CD14-positive monocyte (primary cell): ENCODE results near the gene C6orf132. TPM values are rescaled to one million over a fixed set of nuclear protein-coding genes. Genes with fewer than 3 reads are reported as not detected.

Experiments used
- DNase-seq, 3 donors: peaks; one replicate each; pipeline ENCODE4 v3.0.0-alpha.2; 2011 to 2022
- H2AFZ ChIP-seq: 2 replicates; pipeline ENCODE4 v1.6.0; 2012; ENCODE audit warnings: mild to moderate bottlenecking, low read depth, low read length, inconsistent platforms; ENCODE audit not compliant: insufficient read depth, poor library complexity, severe bottlenecking
- H3K27ac ChIP-seq, 2 donors: 1 replicate in 1 of 2; 2 replicates in 1 of 2; pipeline ENCODE4 v1.5.1; 2012 to 2013; ENCODE audit warnings: low read length in 2 of 2, control low read depth in 1 of 2, inconsistent platforms in 1 of 2, low read depth in 1 of 2, mild to moderate bottlenecking in 1 of 2
- H3K27me3 ChIP-seq, 2 donors: one replicate each; pipeline versions ENCODE4 v1.6.0 to v1.6.1; 2011 to 2013; ENCODE audit warnings: low read length in 2 of 2; ENCODE audit not compliant: control insufficient read depth in 2 of 2, insufficient read depth in 2 of 2
- H3K36me3 ChIP-seq, 2 donors: replicated peaks in 1 of 2; 1 replicate in 1 of 2; 2 replicates in 1 of 2; pipeline versions ENCODE4 v1.5.1 to v1.6.1; 2012 to 2013; ENCODE audit warnings: low read length in 2 of 2, control low read depth in 1 of 2, inconsistent platforms in 1 of 2, mild to moderate bottlenecking in 1 of 2; ENCODE audit not compliant: insufficient read depth in 2 of 2, control insufficient read depth in 1 of 2
- H3K4me1 ChIP-seq, 2 donors: 1 replicate in 1 of 2; 2 replicates in 1 of 2; pipeline versions ENCODE4 v1.5.1 to v1.6.1; 2012 to 2013; ENCODE audit warnings: low read length in 2 of 2, control low read depth in 1 of 2, inconsistent platforms in 1 of 2, mild to moderate bottlenecking in 1 of 2, moderate library complexity in 1 of 2; ENCODE audit not compliant: insufficient read depth in 2 of 2, control insufficient read depth in 1 of 2
- H3K4me2 ChIP-seq: replicated peaks from 2 replicates; pipeline ENCODE3; 2012; ENCODE audit warnings: low read length, moderate library complexity, mild to moderate bottlenecking; ENCODE audit not compliant: poor library complexity, severe bottlenecking; ENCODE audit errors: extremely low read depth
- H3K4me3 ChIP-seq, 3 experiments: fragments of 200-600 bp in 1 of 3; sonication (generic) in 1 of 3; replicated peaks in 1 of 3; 1 replicate in 2 of 3; 2 replicates in 1 of 3; pipeline ENCODE4 v1.5.1; 2011 to 2013; ENCODE audit warnings: low read length in 3 of 3, mild to moderate bottlenecking in 3 of 3, control low read depth in 2 of 3, low read depth in 2 of 3, inconsistent platforms in 1 of 3, moderate library complexity in 1 of 3
- H3K79me2 ChIP-seq: 2 replicates; pipeline ENCODE4 v1.6.0; 2012; ENCODE audit warnings: mild to moderate bottlenecking, control low read depth, inconsistent platforms, low read length, moderate library complexity; ENCODE audit not compliant: insufficient read depth
- H3K9ac ChIP-seq: 2 replicates; pipeline ENCODE4 v1.6.0; 2017; ENCODE audit warnings: low read length, mild to moderate bottlenecking; ENCODE audit not compliant: insufficient read depth, poor library complexity, severe bottlenecking
- H3K9me3 ChIP-seq, 2 donors: replicated peaks in 1 of 2; 1 replicate in 1 of 2; 2 replicates in 1 of 2; pipeline versions ENCODE4 v1.5.1 to v1.6.1; 2012 to 2013; ENCODE audit warnings: low read length in 2 of 2, control low read depth in 1 of 2; ENCODE audit not compliant: control insufficient read depth in 1 of 2, insufficient read depth in 1 of 2
- H4K20me1 ChIP-seq: 2 replicates; pipeline ENCODE4 v1.6.0; 2012; ENCODE audit warnings: mild to moderate bottlenecking, low read length, control low read depth, moderate library complexity; ENCODE audit not compliant: insufficient read depth
- H3K27ac Mint-ChIP-seq, 7 donors: one replicate each; pipeline ENCODE4 v1.8.0; 2020; ENCODE audit warnings: mild to moderate bottlenecking in 7 of 7, mixed read lengths in 7 of 7, moderate library complexity in 6 of 7, inconsistent platforms in 2 of 7
- H3K27me3 Mint-ChIP-seq, 3 donors: one replicate each; pipeline ENCODE4 v1.8.0; 2021 to 2022; ENCODE audit warnings: low read depth in 3 of 3, mild to moderate bottlenecking in 3 of 3, mixed read lengths in 3 of 3, moderate library complexity in 3 of 3, inconsistent platforms in 1 of 3
- H3K36me3 Mint-ChIP-seq, 2 donors: one replicate each; pipeline ENCODE4 v1.8.0; 2020; ENCODE audit warnings: mixed read lengths in 2 of 2, inconsistent platforms in 1 of 2, mild to moderate bottlenecking in 1 of 2
- H3K4me1 Mint-ChIP-seq: one replicate; pipeline ENCODE4 v1.8.0; 2020; ENCODE audit warnings: mild to moderate bottlenecking, mixed read lengths
- H3K4me3 Mint-ChIP-seq, 2 donors: one replicate each; pipeline ENCODE4 v1.8.0; 2020; ENCODE audit warnings: mild to moderate bottlenecking in 2 of 2, mixed read lengths in 2 of 2, moderate library complexity in 1 of 2
- H3K9me3 Mint-ChIP-seq, 7 donors: one replicate each; pipeline ENCODE4 v1.8.0; 2020 to 2022; ENCODE audit warnings: mixed read lengths in 7 of 7, mild to moderate bottlenecking in 6 of 7, moderate library complexity in 6 of 7, inconsistent platforms in 2 of 7
- WGBS: methylation state at CpG from one replicate; pipeline ENCODE4 v1.1.5; 2013; ENCODE audit warnings: missing lambda C conversion rate; ENCODE audit not compliant: insufficient coverage; 5-methylcytosine and 5-hydroxymethylcytosine counted together
- intact Hi-C, 2 donors: fragments of 100-400 bp; cut with micrococcal nuclease; formaldehyde crosslinking; loops; one replicate each; pipeline versions ENCODE4 v1.15.0 to v1.15.1; 2023
- polyA plus RNA-seq, 3 donors: library from polyadenylated mRNA; depleted of rRNA in 1 of 3; unstranded in 2 of 3; stranded (reverse) in 1 of 3; fragments of 300-500 nt in 2 of 3; fragments of >200 nt in 1 of 3; fragmentation: Illumina TruSeq in 2 of 3; gene quantifications; 1 replicate in 2 of 3; 2 replicates in 1 of 3; pipeline ENCODE4 v1.2.3, GENCODE V29; 2012 to 2021
- TF ChIP-seq, protein P1 (sequence below): fragments of 200-600 bp; IDR thresholded peaks from one replicate; pipeline ENCODE4 v1.8.0; 2022; ENCODE audit warnings: antibody characterized with exemption, mild to moderate bottlenecking

C6orf132 gene
- polyA plus RNA-seq, 3 donors: not detected

DNA sequence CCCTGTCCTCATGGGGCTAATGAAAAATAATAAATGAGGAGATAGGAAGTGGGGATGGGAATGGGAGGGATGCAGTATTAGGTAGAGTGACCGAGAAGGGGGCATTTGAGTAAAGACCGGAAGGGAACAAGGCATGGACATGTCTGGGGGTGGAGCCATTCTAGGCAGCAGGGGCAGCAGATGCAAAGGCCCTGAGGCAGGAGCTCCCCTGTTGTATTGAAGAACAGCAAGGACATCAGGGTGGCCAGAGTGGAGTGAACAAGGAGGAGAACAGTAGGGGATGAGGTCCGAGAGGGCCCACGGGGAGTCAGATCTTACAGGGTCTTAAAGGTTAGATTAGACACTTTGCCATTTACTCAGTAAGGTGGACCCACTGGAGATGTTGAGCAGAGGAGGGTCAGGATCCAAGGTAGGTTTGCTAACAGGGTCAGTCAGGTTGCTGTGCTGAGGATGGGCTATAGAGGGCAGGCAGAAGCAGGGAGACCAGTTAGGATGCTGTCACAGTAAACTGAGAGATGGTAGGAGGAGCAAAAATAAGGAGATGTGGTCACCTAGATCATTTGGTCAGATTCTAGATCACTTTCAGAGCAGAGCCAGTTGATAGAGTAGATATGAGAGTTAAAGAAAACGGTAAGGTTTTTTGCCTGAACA, 73.4 kb downstream of the C6orf132 start:
- Mint-ChIP-seq H3K36me3 (peaks cover 44% of the 10 kb centered on the region in 2 donors), H3K27ac (no peak overlapping the region), H3K4me3 (no peak overlapping the region), H3K27me3 (peaks cover 0 to 2% (median 0%) of the 10 kb centered on the region in 3 donors), H3K4me1 (no peaks in the 10 kb centered on the region), H3K9me3 (no peaks in the 10 kb centered on the region)
- no peak for DNase-seq
- H3K36me3 ChIP-seq: peaks cover 84 to 98% of the 10 kb centered on the region in 2 donors
- no peaks in the 10 kb centered on the region for H3K9me3 ChIP-seq
- H3K4me1 ChIP-seq: no peaks in the 10 kb centered on the region
- no peaks in the 10 kb centered on the region for H3K27me3 ChIP-seq
- no peaks in the 10 kb centered on the region for H3K79me2 ChIP-seq
- H2AFZ ChIP-seq: no peak overlapping the region
- no peak overlapping the region for H3K4me3 ChIP-seq
- TF ChIP-seq, protein P1, sequence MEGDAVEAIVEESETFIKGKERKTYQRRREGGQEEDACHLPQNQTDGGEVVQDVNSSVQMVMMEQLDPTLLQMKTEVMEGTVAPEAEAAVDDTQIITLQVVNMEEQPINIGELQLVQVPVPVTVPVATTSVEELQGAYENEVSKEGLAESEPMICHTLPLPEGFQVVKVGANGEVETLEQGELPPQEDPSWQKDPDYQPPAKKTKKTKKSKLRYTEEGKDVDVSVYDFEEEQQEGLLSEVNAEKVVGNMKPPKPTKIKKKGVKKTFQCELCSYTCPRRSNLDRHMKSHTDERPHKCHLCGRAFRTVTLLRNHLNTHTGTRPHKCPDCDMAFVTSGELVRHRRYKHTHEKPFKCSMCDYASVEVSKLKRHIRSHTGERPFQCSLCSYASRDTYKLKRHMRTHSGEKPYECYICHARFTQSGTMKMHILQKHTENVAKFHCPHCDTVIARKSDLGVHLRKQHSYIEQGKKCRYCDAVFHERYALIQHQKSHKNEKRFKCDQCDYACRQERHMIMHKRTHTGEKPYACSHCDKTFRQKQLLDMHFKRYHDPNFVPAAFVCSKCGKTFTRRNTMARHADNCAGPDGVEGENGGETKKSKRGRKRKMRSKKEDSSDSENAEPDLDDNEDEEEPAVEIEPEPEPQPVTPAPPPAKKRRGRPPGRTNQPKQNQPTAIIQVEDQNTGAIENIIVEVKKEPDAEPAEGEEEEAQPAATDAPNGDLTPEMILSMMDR: no peak
- H3K4me2 ChIP-seq: no peak overlapping the region
- H3K9ac ChIP-seq: no peak overlapping the region
- WGBS: 98% methylated on average over 5 of the region's 5 CpGs
- intact Hi-C loops: no loop called here
- no peak overlapping the region for H3K27ac ChIP-seq
- no peaks in the 10 kb centered on the region for H4K20me1 ChIP-seq

DNA sequence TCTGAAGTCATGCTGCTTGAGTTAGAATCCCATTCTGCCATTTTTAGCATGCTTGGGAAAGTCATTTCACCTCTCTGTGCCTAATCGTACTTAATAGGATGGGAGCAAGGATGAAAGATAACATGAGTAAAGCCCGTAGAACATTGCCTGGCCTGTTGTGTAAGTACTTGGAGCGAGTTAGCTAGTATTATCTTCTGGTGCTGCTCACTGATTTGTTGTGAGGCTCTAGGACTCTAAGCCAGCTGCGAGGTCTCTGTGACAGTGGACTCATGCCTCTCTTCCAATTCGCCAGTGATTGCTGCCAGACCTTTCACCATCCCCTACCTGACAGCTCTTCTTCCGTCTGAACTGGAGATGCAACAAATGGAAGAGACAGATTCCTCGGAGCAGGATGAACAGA, 74.2 kb downstream of the C6orf132 start:
- H3K79me2 ChIP-seq: no peaks in the 10 kb centered on the region
- no peak overlapping the region for H3K4me2 ChIP-seq
- H3K27ac Mint-ChIP-seq: no peak overlapping the region
- no peaks in the 10 kb centered on the region for H4K20me1 ChIP-seq
- no peaks in the 10 kb centered on the region for H3K9me3 ChIP-seq
- no peaks in the 10 kb centered on the region for H3K27me3 ChIP-seq
- TF ChIP-seq, protein P1: no peak
- no peak overlapping the region for H3K4me3 Mint-ChIP-seq
- H3K9ac ChIP-seq: no peak overlapping the region
- no peak overlapping the region for H3K4me3 ChIP-seq
- H3K36me3 Mint-ChIP-seq: peaks cover 42 to 44% of the 10 kb centered on the region in 2 donors
- DNase-seq: no peak
- H3K36me3 ChIP-seq: peaks cover 84 to 98% of the 10 kb centered on the region in 2 donors
- peaks cover 0 to 2% (median 0%) of the 10 kb centered on the region in 3 donors for H3K27me3 Mint-ChIP-seq
- H3K27ac ChIP-seq: no peak overlapping the region
- H3K9me3 Mint-ChIP-seq: no peaks in the 10 kb centered on the region
- no peaks in the 10 kb centered on the region for H3K4me1 Mint-ChIP-seq
- no peak overlapping the region for H2AFZ ChIP-seq
- no peaks in the 10 kb centered on the region for H3K4me1 ChIP-seq
- intact Hi-C loops: no loop called here
- WGBS: 97% methylated on average over 7 of the region's 7 CpGs
